NB4 (cell line): ENCODE results near the gene MDM2.

ENCODE experiments used
- DNase-seq: peaks from one replicate; pipeline ENCODE4 v3.0.0; 2010; ENCODE audit warnings: low read depth
- H3K4me3 ChIP-seq: one replicate; pipeline ENCODE4 v1.5.1; 2011; ENCODE audit warnings: mild to moderate bottlenecking, low read depth, low read length, moderate library complexity
- CTCF ChIP-seq: IDR thresholded peaks from one replicate; pipeline ENCODE4 v1.5.1; 2012; ENCODE audit warnings: low read depth, low read length
- MAX ChIP-seq: IDR thresholded peaks from 2 replicates; pipeline ENCODE4 v1.6.1; 2011; ENCODE audit warnings: low read depth, low read length
- MYC ChIP-seq: IDR thresholded peaks from 2 replicates; pipeline ENCODE4 v1.6.1; 2011; ENCODE audit warnings: low read depth, low read length
- POLR2A ChIP-seq: IDR thresholded peaks from 2 replicates; pipeline ENCODE4 v1.6.1; 2011; ENCODE audit warnings: mild to moderate bottlenecking; ENCODE audit not compliant: insufficient read length; ENCODE audit errors: extremely low read depth

The MDM2 gene

GRCh38 chr12:68888243-68888642 lies 80.3 kb downstream of the MDM2 start:
- H3K4me3 ChIP-seq = no peak overlapping the region
- no peak for DNase-seq
- no peak for TF ChIP-seq CTCF

- no peak for DNase-seq
- no peak overlapping the region for H3K4me3 ChIP-seq
- TF ChIP-seq POLR2A (no peak), CTCF (no peak), MYC (no peak)
Measured at GRCh38 chr12:68890701-68891113, 82.7 kb downstream of the MDM2 start.

GRCh38 chr12:68891141-68891540 lies 83.2 kb downstream of the MDM2 start:
- H3K4me3 ChIP-seq = no peak overlapping the region
- TF ChIP-seq MYC (no peak), CTCF (no peak), MAX (no peak), POLR2A (no peak)
- no peak for DNase-seq

- DNase-seq = no peak
- TF ChIP-seq MYC (no peak), POLR2A (no peak), MAX (no peak)
- no peak overlapping the region for H3K4me3 ChIP-seq
Measured at GRCh38 chr12:68893201-68893600, 85.2 kb downstream of the MDM2 start.

GRCh38 chr12:68893741-68894140 lies 85.8 kb downstream of the MDM2 start:
- TF ChIP-seq MYC (no peak), CTCF (no peak), POLR2A (no peak), MAX (no peak)
- DNase-seq = no peak

GRCh38 chr12:68894276-68894855 lies 86.4 kb downstream of the MDM2 start:
- H3K4me3 ChIP-seq = no peak overlapping the region
- DNase-seq = no peak
- TF ChIP-seq MYC (no peak), CTCF (no peak), MAX (no peak), POLR2A (no peak)

More at GRCh38 chr12:68893741-68894140, 85.8 kb downstream of the MDM2 start:
- no peak overlapping the region for H3K4me3 ChIP-seq
